Measurements from ENCODE around the gene NECTIN1.

DNA sequence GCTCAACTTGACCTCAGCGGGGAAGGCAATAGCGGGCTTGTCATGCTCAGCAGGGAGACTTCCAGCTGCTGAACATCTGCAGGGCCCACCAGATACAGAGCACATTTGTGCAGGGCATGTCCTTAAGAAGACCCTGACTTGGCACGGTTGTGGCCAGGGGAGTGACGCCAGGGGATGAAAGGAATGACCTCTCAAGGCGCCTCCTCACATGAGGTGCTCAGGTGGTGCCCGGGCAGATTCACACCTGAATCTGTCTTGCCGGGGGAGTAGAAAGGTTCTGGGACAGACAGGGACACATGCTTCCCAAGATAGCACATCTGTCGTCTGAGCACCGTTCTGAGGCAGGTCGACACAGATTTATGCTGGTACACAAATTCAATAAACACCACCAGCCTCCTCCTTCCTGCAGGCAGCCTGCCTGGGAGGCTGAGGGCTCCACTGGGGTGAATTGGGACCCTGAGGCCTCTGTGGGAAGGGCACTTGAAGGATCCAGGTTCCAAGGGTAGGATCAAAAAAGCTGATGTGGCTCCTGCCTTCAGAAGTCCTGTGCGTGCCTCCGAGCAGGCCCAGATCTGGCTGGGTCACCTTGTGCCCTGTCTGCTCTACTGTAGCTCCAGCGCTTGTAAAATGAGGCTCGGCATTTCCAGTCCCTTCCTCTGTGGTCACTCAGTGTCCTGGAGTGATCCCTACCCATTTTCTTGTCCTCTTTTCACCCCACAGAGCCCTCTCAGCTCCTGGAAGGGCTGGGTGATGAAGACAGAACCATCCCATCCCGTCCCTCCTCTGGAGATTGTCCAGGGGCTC, 49.6 kb upstream of the NECTIN1 start:
- no peak for TF ChIP-seq POLR2A (IDR thresholded peaks at IDR 0.05; ENCODE audit: borderline replicate concordance, extremely low read depth, insufficient read depth, insufficient read length)
- TF ChIP-seq ATF3 (IDR thresholded peaks at IDR 0.05): no peak
- TF ChIP-seq ELF1 (IDR thresholded peaks at IDR 0.05; ENCODE audit: borderline replicate concordance, low read depth): no peak
- TF ChIP-seq CTCF (IDR thresholded peaks at IDR 0.05 in 2 of 3, conservative IDR thresholded peaks at IDR 0.05 in 1 of 3; ENCODE audit: borderline replicate concordance in 1 of 3, insufficient read depth in 1 of 3, low read depth in 2 of 3, low read length in 2 of 3): no peak

All from HCT116 (cell line).